Myocyte (in vitro differentiated cells): ENCODE data around the gene ACIN1. TPM values are rescaled to one million over a fixed set of nuclear protein-coding genes. Genes with fewer than 3 reads are reported as not detected.
"Not testable (repeated sequence)": the region's sequence is repeated elsewhere in the genome, so short reads cannot be mapped to it uniquely, and the experiment has no call there.

Experiments used
- DNase-seq: peaks from one replicate; pipeline ENCODE4 v3.0.0-alpha.2; 2012; ENCODE audit warnings: low read depth
- total RNA-seq: library from RNA; depleted of rRNA; stranded (reverse); fragments of >200 nt; gene quantifications from 2 replicates; pipeline ENCODE4 v1.2.3, GENCODE V29; 2014

ACIN1 gene
- total RNA-seq, 1 donor from 2014 or later: 90.4 TPM

DNA sequence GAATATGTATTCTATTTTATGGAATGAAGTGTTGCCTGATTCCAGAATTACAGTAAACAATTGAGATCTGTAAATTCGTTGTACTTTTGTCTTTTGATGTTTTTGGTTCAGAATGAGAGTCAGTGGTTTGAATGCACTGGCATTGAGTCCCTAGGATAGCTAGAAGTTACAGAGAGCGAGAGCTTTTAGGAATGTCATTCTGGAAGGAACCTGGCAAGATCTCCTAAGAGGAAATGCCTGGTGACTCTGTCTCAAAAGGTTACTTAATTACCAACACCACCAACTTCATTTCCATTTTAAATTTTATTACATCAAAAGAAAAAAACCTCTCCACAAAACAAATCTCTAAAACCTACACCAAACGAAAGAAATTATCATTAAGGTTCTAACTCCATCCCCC, 30.1 kb upstream of the ACIN1 start:
- DNase-seq: no peak

DNA sequence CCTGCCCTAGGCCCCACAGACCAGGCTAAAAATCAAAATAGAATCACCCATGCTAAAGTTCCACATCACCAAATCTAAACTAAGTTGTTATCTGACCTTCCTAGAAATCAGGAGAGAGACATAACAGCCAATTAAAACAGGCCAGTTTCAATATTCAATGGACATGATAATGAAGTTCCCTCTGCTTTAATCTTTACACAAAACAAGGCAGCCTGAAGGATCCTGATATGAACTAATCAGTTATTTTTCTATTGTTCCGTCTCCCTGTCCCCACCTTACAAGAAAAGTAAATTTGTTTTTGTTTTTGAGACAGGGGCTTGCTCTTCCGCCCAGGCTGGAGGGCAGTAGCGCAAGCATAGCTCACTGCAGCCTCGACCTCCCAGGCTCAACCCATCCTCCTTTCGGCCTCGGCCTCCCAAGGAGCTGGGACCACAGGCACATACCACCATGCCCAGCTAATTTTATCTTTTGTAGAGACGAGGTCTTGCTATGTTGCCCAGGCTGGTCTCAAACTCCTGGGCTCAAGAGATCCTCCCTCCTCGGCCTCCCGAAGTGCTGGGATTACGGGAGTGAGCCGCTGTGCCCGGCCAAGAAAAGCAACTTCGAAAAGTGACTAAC, 29.5 kb upstream of the ACIN1 start:
- no peak for DNase-seq

DNA sequence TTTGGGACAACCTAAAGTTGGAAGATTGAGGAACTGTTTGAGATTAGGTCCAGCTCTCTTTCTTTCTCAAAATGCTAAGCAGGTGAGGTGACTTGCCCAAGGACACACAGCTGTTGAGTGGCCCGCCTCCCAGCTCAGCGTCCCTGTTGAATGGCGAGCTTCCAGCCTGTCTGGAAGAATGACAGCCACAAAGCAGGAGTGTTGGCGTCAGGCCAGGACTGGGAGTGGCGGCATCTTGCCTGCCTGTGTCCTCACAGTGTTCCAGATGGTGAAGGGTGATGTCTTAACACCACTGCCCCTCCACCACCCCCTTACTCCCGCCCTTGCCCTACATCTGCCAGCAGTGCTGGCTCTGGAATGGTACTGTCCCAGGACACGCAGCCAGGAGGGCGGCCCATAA, 28.5 kb upstream of the ACIN1 start:
- peak; percentile 61 for DNase-seq

DNA sequence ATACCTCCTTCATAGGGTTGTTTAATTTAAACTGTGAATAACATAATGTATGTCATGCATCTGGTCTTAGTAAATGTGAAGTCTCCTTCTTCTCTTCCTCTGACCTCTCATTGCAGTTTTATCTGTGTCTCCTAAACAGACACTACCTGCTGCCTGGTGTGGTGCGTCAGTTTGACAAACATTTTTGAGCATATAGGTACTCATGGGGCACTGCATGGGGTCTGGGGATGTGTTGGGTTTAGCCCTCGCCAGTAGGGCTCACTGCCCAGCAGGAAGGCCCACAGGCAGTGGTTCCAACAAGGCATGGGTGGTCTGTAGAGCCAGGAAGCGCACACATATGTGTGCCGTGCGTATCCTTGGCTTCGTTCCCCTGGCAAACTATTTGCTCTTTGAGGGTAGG, 27.1 kb upstream of the ACIN1 start:
- DNase-seq: no peak

DNA sequence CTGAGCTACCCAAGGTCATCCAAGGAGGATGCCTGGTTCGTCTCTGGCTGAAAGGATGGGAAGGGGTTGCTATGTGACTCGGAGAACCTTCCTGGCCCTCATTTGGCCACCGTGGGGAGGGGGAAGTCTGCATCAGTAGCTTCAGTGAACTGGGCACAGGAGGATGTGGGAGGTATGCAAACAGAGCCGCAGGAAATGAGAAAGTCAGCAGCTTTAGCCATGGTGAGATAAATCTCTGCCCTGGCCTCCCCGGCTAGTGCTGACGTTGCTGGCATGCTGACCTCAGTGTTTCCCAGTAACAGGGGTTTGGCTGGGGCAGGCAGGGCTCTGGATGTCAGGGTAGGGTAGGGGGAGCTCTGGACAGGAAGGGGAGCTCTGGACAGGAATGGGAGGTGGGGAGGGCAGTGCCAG, 26.4 kb upstream of the ACIN1 start:
- DNase-seq: no peak

DNA sequence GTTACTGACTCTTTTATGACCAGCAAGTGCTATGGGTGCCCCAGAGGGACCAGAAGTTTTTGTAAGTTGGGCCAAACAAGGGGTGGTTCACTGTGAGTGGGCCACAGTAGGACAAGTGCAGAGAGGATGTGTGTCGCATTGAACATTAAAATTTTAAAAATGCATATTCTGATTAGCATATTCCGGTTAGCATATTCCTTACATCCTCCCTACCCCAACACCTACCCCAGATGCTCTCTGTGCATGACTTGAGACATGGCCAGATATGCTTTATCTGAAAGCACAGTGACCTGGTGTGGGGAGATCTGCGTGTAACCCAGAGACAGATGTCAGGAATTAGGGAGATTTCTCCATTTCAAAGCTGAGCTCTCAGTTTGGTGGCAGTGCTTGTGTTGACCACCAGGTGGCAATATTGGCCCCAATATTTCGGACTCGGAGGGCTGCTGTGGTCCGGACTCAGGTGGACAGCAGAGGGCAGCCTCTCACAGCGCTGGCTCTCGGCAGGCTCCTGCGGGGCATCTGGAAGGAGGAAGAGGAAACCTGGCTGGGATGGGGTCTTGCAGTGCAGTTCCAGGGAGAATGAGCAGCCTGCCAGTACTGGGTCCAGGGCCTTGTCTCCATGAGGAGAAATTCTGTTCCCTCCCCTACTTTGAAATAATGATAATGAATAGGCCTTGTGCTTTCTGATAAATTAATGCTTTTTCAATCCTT, 25.8 kb upstream of the ACIN1 start:
- peak; percentile 87 for DNase-seq

DNA sequence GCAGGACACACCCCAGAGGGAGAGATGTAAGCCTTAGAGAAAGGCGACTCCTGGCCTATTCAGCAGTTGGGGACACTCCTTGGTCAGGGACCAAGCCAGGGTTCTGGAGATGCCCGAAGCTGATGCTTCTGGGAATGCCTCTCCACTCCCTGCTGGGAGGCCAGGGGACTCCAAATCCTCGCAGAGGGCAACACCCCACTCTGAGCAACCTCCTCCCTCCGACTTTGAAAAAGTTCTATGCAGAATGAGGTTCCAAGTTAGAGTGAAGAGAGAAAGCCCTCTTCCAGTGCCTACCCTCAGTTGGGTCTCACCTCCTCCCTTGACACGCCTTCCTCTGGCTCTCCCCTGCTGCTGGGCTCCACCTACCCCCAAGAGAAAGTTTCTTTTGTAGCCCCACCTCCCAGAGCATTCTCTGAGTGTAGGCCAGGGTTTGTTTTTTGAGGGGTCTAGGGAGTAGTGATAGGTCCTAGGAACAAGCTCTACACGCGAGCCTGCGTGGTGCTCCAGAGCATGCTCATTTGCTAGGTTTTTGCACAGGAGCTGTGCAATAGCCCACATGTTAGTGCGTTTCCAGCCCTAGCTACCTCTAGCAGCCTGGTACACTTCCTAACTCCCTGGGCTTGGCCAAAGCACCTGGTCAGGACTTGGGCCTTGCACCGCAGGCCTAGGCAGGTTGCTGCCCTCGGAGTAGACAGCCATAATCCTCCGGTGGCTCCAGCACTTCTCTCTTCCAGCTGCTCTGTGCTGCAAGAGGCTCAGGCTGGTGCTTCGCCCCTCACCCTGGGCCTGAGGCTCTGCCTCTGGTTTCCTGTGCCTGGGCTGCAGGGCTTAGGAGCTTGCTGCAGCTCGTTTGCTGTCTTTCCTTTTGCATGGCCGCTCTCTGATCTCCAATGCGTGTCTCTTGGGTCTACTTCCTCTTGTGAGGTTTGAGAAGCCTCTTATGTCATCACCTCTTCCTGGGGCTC, 24.7 kb upstream of the ACIN1 start:
- DNase-seq: no peak

DNA sequence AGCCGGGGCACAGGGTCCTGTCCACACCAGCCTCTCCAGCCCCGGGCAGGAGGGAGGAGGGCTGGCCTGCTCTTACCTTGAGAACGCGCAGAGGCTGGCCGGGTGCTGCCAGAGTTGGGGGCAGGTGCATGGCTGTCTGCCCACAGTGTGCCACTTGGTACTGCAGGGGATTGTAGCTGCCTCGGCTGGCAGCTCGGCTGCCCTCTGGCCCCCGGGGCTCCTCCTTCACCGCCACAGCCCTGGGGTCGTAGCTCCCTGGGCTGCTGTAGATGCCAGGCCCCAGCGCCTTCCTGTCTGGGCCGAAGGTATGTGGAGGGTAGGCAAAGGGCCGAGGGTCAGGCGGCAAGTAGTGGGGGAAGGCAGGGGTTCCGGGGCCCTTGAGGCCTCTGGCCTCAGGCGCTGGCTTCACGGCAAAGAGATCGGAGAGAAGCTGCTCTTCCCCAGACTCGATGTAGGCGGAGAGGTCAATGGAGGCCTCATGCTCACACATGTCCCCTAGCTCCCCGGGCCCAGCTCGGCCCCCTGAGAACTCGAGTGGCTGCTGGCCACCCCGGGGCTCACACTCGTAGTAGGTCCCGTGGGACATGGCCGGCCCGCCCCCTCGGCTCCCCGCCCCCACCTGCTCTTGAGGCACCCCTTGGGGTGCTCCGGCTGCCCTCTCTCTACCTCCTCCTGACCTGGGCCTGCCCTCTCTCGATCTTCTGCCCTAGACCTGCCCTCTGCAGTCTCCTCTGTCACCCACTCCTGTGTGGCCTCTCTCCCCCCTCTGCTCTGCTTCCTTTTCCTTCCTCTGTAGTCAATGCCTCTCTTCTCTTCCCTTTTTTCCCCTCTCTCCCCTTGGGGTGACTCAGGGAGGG, 23.8 kb upstream of the ACIN1 start, which contains the start of gene CEBPE:
TSS of gene CEBPE (minus strand) at position 750 of the 857 bp plus-strand sequence. CDS start at position 586, 164 bp downstream.
- no peak for DNase-seq

DNA sequence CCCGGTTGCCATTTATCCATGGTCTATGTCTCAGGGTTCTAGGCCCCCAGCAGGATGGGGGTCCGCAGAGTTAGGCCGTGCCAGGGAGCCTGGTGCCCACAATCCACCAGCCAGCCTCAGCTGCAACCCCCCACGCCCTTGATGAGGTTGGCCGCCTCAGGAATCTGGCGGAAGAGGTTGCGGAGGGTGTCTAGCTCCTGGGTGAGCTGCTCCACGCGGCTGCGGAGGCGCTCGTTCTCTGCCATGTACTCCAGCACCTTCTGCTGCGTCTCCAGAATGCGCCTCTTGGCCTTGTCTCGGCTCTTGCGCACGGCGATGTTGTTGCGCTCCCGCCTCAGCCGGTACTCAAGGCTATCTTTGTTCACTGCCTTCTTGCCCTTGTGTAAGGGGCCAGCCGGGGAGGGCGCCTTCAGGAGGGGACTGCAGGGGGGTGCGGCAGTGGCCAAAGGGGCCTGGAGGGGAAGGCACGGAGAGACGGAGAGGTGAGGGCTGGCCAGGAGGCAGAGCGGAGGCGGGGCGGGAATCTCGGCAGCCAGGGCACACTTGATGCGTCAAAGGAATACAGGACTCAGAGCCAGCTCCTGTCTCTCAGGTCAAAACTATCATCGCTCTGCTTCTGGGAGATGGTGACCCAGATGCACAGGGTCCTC, 22.6 kb upstream of the ACIN1 start:
- DNase-seq: no peak

DNA sequence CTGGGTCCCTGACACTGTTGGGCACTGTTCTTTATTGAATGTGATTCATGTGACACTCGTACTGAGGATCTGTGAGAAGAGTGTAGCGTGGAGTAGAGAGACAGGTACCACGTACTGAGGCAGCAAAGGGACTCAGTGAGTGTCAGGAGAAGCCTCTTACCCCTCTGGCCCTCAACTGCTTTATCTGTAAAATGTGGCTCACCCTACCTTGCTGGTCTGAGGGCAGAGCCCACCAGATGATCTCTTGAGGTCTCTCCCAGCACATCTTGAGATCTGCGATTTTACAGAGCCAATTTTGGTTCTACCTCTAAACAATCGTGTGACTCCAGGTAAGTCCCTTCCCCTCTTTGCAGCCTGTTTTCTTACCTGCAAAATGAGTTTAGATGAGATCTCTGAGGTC, 21.0 kb upstream of the ACIN1 start:
- DNase-seq: no peak

DNA sequence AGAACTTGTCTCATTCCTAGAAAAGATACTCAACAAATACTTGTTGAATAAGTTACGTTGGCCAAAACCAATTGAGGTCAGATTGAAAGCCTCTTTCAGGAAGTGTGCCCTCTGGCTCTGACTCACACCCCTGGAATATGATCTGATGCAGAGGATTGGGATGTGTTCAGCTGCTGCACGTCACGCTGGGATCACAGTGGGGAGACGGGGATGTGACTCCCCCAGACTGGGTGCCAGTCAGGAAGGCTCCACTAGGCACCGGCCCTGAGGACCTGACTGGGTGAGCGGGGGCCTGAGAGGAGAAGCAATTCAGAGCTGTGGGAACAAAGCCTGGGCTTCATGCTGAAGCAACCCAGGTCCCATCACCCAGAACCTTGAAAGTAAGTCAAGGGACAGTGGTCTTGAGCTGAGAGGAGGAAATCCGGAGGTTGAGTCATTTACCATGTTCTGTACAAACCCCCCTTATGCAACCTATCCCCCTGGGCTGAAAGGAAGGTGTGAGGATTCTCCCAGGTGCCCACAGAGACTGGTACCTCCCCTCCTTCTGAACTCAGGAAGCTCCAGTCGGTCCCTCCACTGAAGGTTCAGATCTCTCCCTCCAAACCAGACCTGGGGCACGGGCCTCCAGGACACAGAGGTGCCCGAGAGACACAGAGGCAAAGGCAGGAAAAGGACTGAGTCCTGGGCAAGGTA, 20.2 kb upstream of the ACIN1 start:
- peak; percentile 94 for DNase-seq

DNA sequence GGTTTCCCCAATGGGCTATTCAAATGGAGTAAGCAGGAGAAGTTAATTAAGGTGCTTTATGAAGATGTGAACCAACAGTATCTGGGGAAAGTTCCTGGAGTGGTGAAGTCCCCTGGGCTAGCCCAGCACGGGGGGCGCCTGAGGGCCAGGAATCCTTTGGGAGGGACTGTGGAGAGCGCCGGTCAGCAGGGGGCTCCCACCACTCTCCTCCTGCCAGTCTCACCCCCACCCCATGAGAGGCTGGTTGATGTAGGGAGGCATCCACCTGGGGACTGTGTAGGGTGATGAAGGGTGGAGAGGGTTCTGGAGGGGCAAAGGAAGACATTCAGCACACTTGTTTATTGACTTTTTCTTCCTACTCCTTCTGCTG, 19.7 kb upstream of the ACIN1 start:
- no peak for DNase-seq

DNA sequence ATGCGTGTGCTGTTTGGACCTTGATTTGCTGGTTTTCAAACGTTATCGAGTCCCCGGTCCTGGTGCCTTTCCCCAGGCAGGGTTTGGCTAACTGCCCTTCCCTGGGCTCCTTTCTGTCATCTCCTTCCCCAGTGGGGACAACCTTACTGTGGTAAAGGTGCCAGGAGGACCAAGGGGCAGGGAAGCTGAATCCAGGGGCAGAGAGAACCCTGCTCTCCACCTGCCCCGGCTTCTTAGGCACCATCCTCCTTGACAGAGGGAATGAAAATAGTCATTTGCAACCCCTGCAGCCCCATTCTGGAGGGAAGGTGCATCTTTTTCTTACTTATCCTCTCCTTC, 19.2 kb upstream of the ACIN1 start:
- DNase-seq: no peak

DNA sequence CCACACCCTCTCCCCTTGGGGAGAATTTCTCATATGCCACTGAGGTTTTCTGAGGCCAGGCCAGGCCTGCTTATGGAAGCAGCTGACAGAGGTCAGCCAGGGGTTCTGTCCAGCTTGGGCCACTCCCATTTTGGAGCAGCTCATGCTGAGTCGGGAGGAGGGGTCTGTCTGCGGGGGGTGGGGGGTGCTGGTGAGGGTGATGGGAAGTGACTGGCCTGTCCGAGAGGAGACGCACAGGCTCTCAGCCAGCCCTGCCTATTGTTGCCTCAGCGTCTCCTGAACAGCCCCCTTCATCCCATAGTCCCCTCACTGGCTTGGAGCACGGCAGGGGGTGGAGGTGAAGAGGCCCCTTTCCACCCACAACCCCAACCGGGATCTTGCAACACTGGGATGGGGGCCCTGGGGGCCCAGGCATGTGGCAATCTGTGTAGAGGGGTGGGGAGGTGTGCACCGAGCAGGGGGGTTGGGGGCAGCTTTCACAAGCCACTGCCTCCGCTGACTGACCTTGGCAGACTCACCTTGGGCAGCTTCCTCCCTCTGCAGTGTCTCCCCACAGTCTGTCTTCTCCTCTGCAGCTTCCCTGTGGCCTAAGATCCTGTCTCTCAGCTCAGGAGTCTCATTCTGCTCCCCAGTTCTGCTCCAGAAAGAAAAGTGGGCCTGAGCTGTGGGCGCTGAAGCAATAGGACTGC, 18.6 kb upstream of the ACIN1 start:
- peak; percentile 60 for DNase-seq

DNA sequence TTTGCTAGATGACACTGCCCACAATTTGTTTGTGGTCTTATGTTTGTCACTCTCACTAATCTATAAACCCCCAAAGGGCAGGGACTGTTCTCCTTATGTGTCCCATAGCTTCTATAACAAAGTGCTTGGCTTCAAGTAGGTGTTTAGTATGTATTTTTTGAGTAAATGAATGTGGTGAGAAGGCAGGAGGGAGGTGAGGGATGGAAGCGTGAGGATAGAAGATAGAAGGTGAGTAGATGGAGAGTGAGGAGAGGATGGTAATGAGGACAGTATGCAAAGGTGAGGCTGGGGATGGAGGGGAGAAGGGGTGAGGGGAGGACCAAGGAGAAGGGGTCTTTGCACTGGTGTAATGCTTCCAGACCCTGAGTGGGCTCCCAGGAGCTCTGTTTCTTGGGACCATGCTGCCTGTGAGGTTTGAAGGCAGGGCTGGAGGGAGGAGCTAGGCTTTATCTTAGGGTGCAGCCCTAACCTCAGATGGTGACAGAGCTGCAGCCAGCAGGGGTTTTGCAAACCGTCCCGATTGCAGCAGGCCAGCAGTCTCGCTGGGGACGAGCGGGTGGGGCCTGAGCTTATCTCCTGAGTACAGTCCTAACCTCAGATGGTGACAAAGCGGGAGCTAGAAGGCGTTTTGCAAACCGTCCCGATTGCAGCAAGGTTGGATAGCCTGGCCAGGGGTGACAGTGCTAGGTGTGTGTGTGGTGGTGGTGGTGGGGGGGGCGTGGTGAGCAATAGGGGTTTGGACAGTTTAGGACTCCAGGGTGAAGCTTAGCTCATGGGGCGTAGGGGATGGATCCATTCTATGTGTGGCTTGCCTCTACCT, 17.6 kb upstream of the ACIN1 start:
- DNase-seq: no peak

DNA sequence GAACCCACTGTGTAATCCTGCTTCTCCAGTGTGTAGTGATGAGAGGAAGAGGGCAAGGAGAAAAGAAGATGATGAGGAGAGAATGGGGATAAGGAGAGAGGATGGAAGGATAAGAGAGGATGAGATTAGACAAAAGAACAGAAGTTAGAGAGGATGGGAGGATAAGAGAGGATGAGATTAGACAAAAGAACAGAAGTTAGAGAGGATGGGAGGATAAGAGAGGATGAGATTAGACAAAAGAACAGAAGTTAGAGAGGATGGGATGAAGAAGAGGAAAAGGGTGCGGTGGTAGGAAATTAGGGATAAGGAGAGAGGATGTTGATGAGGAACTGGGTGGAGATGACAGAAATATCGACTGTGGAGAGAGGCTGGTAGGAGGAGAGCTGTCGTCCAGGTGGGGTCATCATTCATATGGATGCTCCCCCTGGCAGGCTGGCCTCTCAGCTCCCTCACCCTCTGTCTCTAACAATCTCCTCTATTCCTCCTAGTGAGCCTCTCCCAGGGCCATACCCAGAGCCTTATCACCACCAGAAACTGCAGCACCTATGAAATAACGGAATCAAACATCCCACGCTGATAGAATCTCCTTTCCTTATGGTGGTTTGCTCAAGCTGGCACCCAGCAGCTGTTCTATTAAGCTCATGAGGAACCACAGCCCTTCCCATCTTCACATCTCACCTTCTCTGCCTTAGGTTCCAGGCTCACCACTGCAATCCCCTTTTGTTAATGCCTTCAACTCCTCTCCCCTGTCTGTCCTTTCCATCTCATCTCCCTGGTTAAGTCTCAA, 15.8 kb upstream of the ACIN1 start:
- no peak for DNase-seq

DNA sequence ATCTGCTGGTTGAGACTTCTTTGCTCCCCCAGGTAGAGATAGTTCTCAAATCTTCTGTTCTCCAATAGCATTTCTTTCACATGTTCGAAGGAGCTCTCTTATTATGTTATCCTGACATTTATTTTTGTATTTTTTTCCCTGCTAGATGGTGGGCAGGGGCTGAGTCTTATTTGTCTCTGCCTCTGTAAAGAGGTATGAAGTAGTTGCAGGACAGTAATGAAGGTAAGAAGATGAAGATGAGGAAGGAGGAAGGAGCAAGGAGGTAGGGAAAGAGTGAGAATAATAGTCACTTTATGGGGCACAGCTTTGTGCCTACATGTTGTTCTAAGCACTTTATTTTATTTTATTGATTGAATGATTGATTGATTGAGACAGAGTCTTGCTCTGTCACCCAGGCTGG, 14.8 kb upstream of the ACIN1 start:
- DNase-seq: no peak

DNA sequence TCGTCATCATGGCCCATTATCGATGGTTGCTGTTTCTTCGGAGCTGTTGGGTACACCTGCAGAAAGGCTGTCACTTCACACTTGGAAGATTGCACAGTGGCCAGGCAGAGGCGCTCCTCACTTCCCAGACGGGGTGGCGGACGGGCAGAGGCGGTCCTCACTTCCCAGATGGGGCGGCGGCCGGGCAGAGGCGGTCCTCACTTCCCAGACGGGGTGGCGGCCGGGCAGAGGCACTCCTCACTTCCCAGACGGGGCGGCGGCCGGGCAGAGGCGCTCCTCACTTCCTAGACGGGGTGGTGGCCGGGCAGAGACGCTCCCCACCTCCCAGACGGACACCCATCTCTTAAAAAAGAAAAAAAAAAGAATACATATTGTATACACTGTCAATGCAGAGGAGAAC, 13.2 kb upstream of the ACIN1 start:
- DNase-seq: not testable (repeated sequence)
